ENCODE results near the gene PRSS3.
A peak's percentile ranks its signal among the peaks of the same experiment; 100 is the strongest.
"Not testable (repeated sequence)": the region's sequence is repeated elsewhere in the genome, so short reads cannot be mapped to it uniquely, and the experiment has no call there.

PRSS3 gene

GRCh38 chr9:33816327-33817252, 21.2 kb downstream of the PRSS3 start, which contains the start of gene UBE2R2:
Gene UBE2R2, plus strand, starts transcription at chr9:33817160. Its CDS starts 598 bp downstream, at chr9:33817758.
- Histone ChIP-seq H3K9me3 (ENCODE audit: control insufficient read depth, low read length) (no peaks in the 10 kb centered on the region), H3K27me3 (replicated peaks; ENCODE audit: control insufficient read depth, insufficient read depth, low read length, poor library complexity, severe bottlenecking) (no peaks in the 10 kb centered on the region), H3K4me1 (ENCODE audit: control insufficient read depth, insufficient read depth, low read length, poor library complexity, severe bottlenecking) (peaks cover 22% of the 10 kb centered on the region), H3K27ac (ENCODE audit: insufficient read depth, low read length, poor library complexity, severe bottlenecking) (peak within 1 kb of the TSS; percentile 98), H3K4me3 (ENCODE audit: insufficient read depth, low read depth, low read length, poor library complexity, severe bottlenecking) (peak within 1 kb of the TSS; percentile 93), H3K36me3 (ENCODE audit: control insufficient read depth, insufficient read depth, low read length) (no peaks in the 10 kb centered on the region)
- DNase-seq, result peak; percentile 88 to 91 (median 90)

- Histone ChIP-seq H3K27ac (ENCODE audit: insufficient read depth, low read length, poor library complexity, severe bottlenecking) (peak overlapping the region; percentile 98), H3K9me3 (ENCODE audit: control insufficient read depth, low read length) (no peaks in the 10 kb centered on the region), H3K4me1 (ENCODE audit: control insufficient read depth, insufficient read depth, low read length, poor library complexity, severe bottlenecking) (peaks cover 22% of the 10 kb centered on the region), H3K27me3 (replicated peaks; ENCODE audit: control insufficient read depth, insufficient read depth, low read length, poor library complexity, severe bottlenecking) (no peaks in the 10 kb centered on the region), H3K36me3 (ENCODE audit: control insufficient read depth, insufficient read depth, low read length) (no peaks in the 10 kb centered on the region), H3K4me3 (ENCODE audit: insufficient read depth, low read depth, low read length, poor library complexity, severe bottlenecking) (peak overlapping the region; percentile 93)
- DNase-seq, result peak; percentile 11 to 42 (median 40)
These were observed 22.2 kb downstream of the PRSS3 start for GRCh38 chr9:33817327-33818166.

- peaks cover 22% of the 10 kb centered on the region for H3K4me1 ChIP-seq (ENCODE audit: control insufficient read depth, insufficient read depth, low read length, poor library complexity, severe bottlenecking)
- peak overlapping the region; percentile 98 for H3K27ac ChIP-seq (ENCODE audit: insufficient read depth, low read length, poor library complexity, severe bottlenecking)
- H3K9me3 ChIP-seq (ENCODE audit: control insufficient read depth, low read length), result no peaks in the 10 kb centered on the region
- H3K27me3 ChIP-seq (replicated peaks; ENCODE audit: control insufficient read depth, insufficient read depth, low read length, poor library complexity, severe bottlenecking), result no peaks in the 10 kb centered on the region
- no peak for DNase-seq
- no peaks in the 10 kb centered on the region for H3K36me3 ChIP-seq (ENCODE audit: control insufficient read depth, insufficient read depth, low read length)
- peak overlapping the region; percentile 93 for H3K4me3 ChIP-seq (ENCODE audit: insufficient read depth, low read depth, low read length, poor library complexity, severe bottlenecking)
These were observed 22.9 kb downstream of the PRSS3 start for GRCh38 chr9:33818167-33818846.

GRCh38 chr9:33818847-33819500, 23.6 kb downstream of the PRSS3 start:
- Histone ChIP-seq H3K36me3 (ENCODE audit: control insufficient read depth, insufficient read depth, low read length) (no peaks in the 10 kb centered on the region), H3K27ac (ENCODE audit: insufficient read depth, low read length, poor library complexity, severe bottlenecking) (peak overlapping the region; percentile 98), H3K27me3 (replicated peaks; ENCODE audit: control insufficient read depth, insufficient read depth, low read length, poor library complexity, severe bottlenecking) (no peaks in the 10 kb centered on the region), H3K4me3 (ENCODE audit: insufficient read depth, low read depth, low read length, poor library complexity, severe bottlenecking) (peak overlapping the region; percentile 93), H3K9me3 (ENCODE audit: control insufficient read depth, low read length) (no peaks in the 10 kb centered on the region), H3K4me1 (ENCODE audit: control insufficient read depth, insufficient read depth, low read length, poor library complexity, severe bottlenecking) (peaks cover 20% of the 10 kb centered on the region)
- DNase-seq, result no peak

- Histone ChIP-seq H3K27me3 (replicated peaks; ENCODE audit: control insufficient read depth, insufficient read depth, low read length, poor library complexity, severe bottlenecking) (no peaks in the 10 kb centered on the region), H3K4me3 (ENCODE audit: insufficient read depth, low read depth, low read length, poor library complexity, severe bottlenecking) (no peak overlapping the region), H3K9me3 (ENCODE audit: control insufficient read depth, low read length) (no peaks in the 10 kb centered on the region), H3K4me1 (ENCODE audit: control insufficient read depth, insufficient read depth, low read length, poor library complexity, severe bottlenecking) (peaks cover 20% of the 10 kb centered on the region), H3K36me3 (ENCODE audit: control insufficient read depth, insufficient read depth, low read length) (no peaks in the 10 kb centered on the region), H3K27ac (ENCODE audit: insufficient read depth, low read length, poor library complexity, severe bottlenecking) (no peak overlapping the region)
- no peak for DNase-seq
These were observed 24.9 kb downstream of the PRSS3 start for GRCh38 chr9:33820231-33820745.

GRCh38 chr9:33823801-33824200, 28.4 kb downstream of the PRSS3 start:
- H3K27ac ChIP-seq (ENCODE audit: insufficient read depth, low read length, poor library complexity, severe bottlenecking), result no peak overlapping the region
- no peaks in the 10 kb centered on the region for H3K36me3 ChIP-seq (ENCODE audit: control insufficient read depth, insufficient read depth, low read length)
- no peak overlapping the region for H3K4me3 ChIP-seq (ENCODE audit: insufficient read depth, low read depth, low read length, poor library complexity, severe bottlenecking)
- H3K27me3 ChIP-seq (replicated peaks; ENCODE audit: control insufficient read depth, insufficient read depth, low read length, poor library complexity, severe bottlenecking), result no peaks in the 10 kb centered on the region
- H3K4me1 ChIP-seq (ENCODE audit: control insufficient read depth, insufficient read depth, low read length, poor library complexity, severe bottlenecking), result peaks cover 8% of the 10 kb centered on the region
- DNase-seq, result no peak
- H3K9me3 ChIP-seq (ENCODE audit: control insufficient read depth, low read length), result no peaks in the 10 kb centered on the region

- H3K4me3 ChIP-seq (ENCODE audit: insufficient read depth, low read depth, low read length, poor library complexity, severe bottlenecking); H3K27me3 ChIP-seq (replicated peaks; ENCODE audit: control insufficient read depth, insufficient read depth, low read length, poor library complexity, severe bottlenecking); DNase-seq; H3K4me1 ChIP-seq (ENCODE audit: control insufficient read depth, insufficient read depth, low read length, poor library complexity, severe bottlenecking); H3K27ac ChIP-seq (ENCODE audit: insufficient read depth, low read length, poor library complexity, severe bottlenecking); H3K36me3 ChIP-seq (ENCODE audit: control insufficient read depth, insufficient read depth, low read length); H3K9me3 ChIP-seq (ENCODE audit: control insufficient read depth, low read length): not testable (repeated sequence)
These were observed 31.9 kb downstream of the PRSS3 start for GRCh38 chr9:33827285-33827684.

GRCh38 chr9:33829641-33830230, 34.4 kb downstream of the PRSS3 start:
- H3K4me3 ChIP-seq (ENCODE audit: insufficient read depth, low read depth, low read length, poor library complexity, severe bottlenecking); DNase-seq; H3K36me3 ChIP-seq (ENCODE audit: control insufficient read depth, insufficient read depth, low read length); H3K27ac ChIP-seq (ENCODE audit: insufficient read depth, low read length, poor library complexity, severe bottlenecking); H3K9me3 ChIP-seq (ENCODE audit: control insufficient read depth, low read length); H3K4me1 ChIP-seq (ENCODE audit: control insufficient read depth, insufficient read depth, low read length, poor library complexity, severe bottlenecking); H3K27me3 ChIP-seq (replicated peaks; ENCODE audit: control insufficient read depth, insufficient read depth, low read length, poor library complexity, severe bottlenecking): not testable (repeated sequence)
